DND-41 (cell line): ENCODE results near the gene HMCN1.

Source experiments
- CTCF ChIP-seq: IDR thresholded peaks from 2 replicates; pipeline ENCODE4 v1.5.1; 2012; ENCODE audit warnings: borderline replicate concordance, low read length, moderate library complexity, mild to moderate bottlenecking; ENCODE audit not compliant: poor library complexity, severe bottlenecking; ENCODE audit errors: extremely low read depth
- EZH2 ChIP-seq: IDR thresholded peaks from 3 replicates; pipeline ENCODE4 v1.6.1; 2012; ENCODE audit warnings: borderline replicate concordance, low read depth, mild to moderate bottlenecking, moderate library complexity, low read length, inconsistent platforms; ENCODE audit not compliant: severe bottlenecking

DNA sequence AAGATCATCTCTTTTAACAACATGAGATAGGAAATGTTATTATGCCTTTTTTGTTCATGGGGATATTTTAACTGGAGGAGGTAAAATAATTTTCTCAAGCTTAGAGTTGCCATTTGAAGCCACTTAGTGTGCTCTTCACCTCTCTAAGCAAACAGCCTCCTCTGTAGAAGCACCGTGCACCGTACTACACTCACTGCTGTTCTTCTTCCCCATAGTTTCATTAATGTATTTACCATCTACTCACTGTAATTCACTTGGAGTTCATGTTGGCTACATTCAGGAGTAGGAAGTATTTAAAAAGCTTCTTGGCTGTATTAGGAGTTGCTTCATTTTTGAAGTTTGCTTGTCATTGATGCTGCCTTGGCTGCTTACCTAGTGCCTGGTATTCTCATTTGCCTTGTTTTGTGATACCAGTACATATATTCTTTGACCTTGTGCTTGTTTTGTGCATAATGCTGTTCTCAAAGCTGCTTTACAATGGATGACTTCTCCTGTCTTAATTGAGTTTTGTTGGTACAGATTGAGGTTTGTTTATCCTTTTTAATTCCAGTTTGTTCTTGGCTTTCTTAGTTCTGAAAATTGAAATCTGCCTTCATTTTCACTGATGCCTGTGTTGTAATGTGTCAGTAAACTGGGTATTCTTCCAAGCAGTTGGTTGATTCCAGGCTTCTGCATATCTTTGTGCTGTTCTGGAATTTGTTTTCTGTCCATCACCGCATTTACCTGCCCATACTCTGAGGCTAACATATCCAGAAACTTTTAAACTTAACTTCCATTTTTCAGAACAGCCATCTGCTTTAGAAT, 240.4 kb downstream of the HMCN1 start:
- TF ChIP-seq CTCF = no peak
- TF ChIP-seq EZH2 = no peak
